ENCODE data around the gene HPS4. TPM values are rescaled to one million over a fixed set of nuclear protein-coding genes. Genes with fewer than 3 reads are reported as not detected.

The HPS4 gene
- total RNA-seq: 17.5 and 27.9 TPM in 2 replicates

DNA sequence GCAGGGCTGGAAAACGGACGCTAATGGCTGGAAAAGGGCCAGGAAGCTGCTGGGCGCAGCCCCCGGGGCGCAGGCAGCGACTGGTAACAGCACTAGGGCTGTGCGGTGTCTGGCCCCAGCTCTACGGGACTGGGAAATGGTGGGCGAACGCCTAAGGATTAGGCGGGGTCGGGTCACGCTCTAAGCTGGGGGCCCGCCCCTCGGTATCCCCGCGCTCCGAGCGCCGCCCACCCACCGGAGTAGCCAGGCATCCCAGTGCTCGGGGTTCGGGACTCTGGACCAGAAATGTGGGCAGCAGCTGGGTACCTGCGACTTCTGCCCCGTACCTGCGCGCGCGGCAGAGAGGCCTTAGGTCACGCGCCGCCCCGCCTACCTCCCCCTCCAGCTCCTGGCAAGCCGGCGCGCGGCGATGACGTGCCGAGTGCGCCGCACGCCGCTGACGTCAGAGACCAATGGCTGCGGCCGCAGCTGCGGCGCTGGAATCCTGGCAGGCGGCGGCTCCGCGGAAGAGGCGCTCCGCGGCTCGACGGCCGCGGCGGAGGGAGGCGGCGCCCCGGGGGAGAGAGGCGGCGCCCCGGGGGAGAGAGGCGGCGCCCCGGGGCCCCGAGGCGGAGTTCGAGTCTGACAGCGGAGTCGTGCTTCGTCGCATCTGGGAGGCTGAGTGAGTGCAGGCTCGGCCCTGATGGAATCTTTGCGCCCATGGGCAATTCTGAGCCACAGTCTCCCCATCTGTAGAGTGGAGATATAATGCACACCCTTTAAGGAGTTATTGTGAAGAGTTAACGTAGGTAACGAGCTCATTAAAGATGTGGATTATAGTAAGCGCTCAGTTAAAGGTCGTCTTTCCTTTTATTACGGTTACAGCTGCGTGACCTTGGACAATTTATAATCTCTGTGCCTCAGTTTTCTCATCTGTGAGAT is at the start of gene HPS4, which contains the start of gene SRRD:
HPS4 (minus strand) TSS at position 345 of the 921 bp plus-strand sequence. CDS start 2,021 bp downstream, outside the sequence.
SRRD (plus strand) TSS at position 439 of the 921 bp plus-strand sequence; CDS start at position 453, 14 bp downstream.

DNA sequence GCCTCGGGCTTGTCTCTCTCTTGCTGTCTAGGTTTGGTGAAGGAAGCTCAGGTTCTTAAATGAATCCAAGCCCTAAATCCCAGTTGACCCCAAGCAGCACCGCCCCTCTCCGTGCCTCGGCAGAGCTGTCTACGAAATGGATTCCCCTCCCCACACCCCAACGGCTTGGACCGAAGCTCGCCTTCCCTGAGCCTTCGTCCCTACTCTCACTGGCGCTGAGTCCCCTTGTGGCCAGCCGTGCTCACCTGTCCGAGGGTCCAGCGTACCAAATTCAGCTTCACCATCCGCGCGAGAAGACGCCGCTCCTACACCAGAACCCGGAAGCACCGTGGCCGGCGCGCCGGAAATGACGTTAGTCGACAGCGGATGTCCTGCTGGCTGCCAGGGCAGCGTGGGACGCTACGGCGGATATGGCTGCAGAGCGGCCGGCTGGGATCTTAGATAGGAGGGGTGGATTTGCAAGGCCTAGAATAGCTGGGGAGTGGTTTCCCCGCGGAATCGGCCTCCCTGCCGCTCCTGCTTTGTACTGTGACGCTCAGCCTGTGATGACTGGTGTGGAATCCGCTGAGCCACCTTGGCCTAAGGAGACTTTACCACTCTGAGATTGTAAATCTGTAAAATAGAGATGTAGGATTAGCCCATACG is 28.7 kb upstream of the HPS4 start, which contains the start of gene TFIP11:
TFIP11 (minus strand) TSS at position 325 of the 645 bp plus-strand sequence. CDS start 2,201 bp downstream, outside the sequence.

DNA sequence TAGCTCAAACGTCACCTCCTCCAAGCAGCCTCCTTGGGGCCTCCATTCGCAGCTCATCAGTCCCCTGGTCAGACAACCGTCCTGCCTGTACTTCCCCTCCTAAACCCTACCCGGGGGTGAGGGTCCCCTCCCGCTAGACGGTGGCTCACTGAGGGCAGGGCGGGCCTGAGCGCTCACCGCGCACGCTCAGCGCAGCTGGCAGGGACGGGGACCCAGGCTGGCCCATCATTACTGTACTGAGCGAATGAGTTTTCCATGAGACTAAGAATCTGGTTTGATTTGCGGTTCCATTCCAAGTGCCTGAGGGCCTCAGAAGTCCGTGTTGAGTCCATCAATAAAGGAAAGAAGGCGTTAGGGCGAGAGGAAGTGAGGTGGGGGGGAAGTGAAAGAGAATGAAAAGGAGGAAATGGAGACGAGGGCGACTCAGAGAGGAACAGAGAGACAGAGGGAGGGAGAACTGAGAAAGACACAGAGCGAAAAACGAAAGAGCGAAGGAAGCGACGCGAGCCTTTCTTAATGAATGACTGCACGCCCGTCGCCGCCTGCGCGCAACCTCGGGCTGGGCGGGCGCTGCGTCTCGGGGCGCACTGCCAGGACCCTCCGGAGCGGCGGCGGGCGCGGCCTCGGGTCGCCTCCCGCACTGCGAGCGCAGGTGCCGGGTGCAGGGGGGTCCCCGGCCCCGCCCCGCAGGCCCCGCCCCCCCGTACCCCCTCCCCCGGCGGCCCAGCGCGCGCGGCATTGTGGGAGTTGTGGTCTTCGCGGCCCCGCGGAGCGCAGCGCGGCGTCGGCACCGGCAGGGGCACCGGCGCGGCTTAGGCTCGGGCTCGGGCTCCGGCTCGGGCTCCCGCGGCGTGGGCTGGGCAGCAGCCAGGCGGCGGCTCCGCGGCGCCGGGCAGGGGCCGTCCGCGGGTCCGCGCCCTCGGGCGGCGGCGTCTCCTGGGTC is 54.8 kb downstream of the HPS4 start, which contains the start of gene ASPHD2:
ASPHD2 (plus strand) TSS at position 746 of the 943 bp plus-strand sequence. CDS start 4,356 bp downstream, outside the sequence.

Other genes starting within 250 kb of the HPS4 start
- gene ASPHD2, start 54.5 kb downstream of the HPS4 start, total RNA-seq: 4.4 and 5.5 TPM in 2 replicates
- gene SRRD, start 94 bp upstream of the HPS4 start, total RNA-seq: 12.7 and 19.9 TPM in 2 replicates
- gene TFIP11, start 28.7 kb upstream of the HPS4 start, total RNA-seq: 18.6 and 32.4 TPM in 2 replicates
- gene TPST2, start 106.3 kb upstream of the HPS4 start, total RNA-seq: 11.9 and 21.9 TPM in 2 replicates
- not detected in 2 replicates for gene CRYBB1, start 134.2 kb upstream of the HPS4 start, total RNA-seq
- not detected in 2 replicates for gene CRYBA4, start 138.2 kb upstream of the HPS4 start, total RNA-seq
- 0.39 and 0.80 TPM in 2 replicates for gene MIAT, start 173.8 kb upstream of the HPS4 start, total RNA-seq

Measured in epithelial cell of alveolus of lung (primary cell).